HG02571 (cell line): ENCODE measurements around the gene ZKSCAN4.
A peak's percentile ranks its signal among the peaks of the same experiment; 100 is the strongest.

Experiments used
- ATAC-seq: cut with Tn5 transposase; IDR thresholded peaks from one replicate; pipeline ENCODE4 v1.9.1; 2021; ENCODE audit warnings: mild to moderate bottlenecking, moderate library complexity; ENCODE audit not compliant: unreplicated experiment

Gene ZKSCAN4

GRCh38 chr6:28250747-28251146 lies 1.3 kb downstream of the ZKSCAN4 start:
- ATAC-seq = no peak

DNA sequence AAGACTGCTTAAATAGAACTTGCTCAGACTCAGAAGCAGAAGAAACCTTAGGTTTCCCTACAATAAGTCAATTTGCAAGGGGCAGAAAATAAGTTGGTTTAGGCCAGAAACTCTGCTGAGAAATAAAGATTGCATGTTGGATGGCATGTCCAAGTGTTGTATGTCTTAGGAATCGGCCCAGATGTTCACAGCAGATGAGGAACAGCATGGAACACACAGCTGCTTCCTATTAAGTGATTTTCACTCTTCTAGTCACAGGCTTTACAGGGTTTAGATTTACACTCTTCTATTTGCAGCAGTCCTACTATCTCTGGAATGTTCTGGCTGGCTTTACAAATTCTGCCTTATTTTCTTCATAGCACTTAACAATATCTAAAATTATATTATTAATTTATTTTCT lies 3.2 kb downstream of the ZKSCAN4 start:
- ATAC-seq = no peak

- ATAC-seq = no peak
Measured at GRCh38 chr6:28245206-28245941, 6.7 kb downstream of the ZKSCAN4 start.

- no peak for ATAC-seq
Measured at GRCh38 chr6:28243946-28244345, 8.1 kb downstream of the ZKSCAN4 start.

GRCh38 chr6:28240471-28240870 lies 11.6 kb downstream of the ZKSCAN4 start:
- no peak for ATAC-seq

DNA sequence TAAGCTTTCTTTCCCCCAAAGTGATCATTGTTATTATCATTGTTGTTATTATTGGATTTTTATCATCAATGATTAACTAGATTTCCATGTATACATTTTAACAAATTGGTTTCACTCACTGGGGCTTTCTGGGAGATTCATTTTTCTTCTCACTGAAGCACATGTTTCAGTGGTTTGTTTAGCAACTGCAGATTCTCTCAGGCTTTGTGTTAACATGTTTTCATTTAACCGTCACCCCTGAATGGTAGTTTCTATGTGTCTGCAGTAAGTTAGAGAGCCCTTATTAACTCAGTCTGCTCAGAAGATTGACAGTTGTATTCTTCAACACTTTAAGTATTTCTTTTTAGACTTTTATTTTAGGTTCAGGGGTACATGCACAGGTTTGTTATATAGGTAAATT lies 12.4 kb downstream of the ZKSCAN4 start:
- ATAC-seq = no peak

DNA sequence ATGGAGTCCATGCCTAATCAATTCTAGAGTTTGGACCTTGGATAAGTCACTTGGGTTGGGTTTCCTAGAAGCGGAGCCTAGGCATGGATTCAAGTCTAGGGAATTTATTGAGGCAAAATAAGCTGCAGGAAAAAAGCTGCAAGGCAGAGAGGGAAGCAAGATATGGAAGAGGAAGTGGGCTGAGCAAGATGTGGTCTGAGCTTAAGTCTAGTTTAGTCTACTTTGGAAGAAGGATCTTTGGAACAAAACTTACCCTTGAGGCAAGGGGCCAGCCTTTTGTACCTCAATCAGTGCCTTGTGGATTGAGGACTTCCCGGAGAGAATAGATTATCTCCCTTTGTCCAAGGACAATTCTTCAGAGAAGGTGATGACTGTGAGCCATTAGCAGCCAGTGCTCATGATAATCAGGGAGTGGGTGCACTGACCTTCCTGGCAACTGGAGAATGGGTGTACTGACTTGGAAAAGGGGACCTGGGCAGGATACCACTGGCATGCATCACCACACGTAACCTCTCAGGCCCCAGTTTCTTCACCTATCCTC lies 16.1 kb downstream of the ZKSCAN4 start:
- ATAC-seq = no peak

GRCh38 chr6:28232785-28233184 lies 19.3 kb downstream of the ZKSCAN4 start:
- ATAC-seq = no peak

DNA sequence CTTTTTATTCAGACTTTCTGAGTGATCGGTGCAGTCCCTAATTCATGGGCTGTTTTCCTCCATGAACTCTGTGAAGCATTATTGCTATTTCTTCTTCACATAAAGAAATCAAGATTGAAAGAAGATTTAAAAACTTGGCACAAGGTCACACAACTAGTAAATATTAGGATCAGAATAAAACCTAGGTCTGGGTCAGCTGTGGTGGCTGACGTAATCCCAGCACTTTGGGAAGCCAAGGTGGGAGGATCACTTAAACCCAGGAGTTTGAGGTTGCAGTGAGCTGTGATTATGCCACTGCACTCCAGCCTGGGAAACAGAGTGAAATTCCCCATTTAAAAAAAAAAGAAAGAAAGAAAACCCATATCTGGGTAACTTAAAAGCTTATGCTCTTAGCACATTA lies 25.6 kb downstream of the ZKSCAN4 start:
- no peak for ATAC-seq

DNA sequence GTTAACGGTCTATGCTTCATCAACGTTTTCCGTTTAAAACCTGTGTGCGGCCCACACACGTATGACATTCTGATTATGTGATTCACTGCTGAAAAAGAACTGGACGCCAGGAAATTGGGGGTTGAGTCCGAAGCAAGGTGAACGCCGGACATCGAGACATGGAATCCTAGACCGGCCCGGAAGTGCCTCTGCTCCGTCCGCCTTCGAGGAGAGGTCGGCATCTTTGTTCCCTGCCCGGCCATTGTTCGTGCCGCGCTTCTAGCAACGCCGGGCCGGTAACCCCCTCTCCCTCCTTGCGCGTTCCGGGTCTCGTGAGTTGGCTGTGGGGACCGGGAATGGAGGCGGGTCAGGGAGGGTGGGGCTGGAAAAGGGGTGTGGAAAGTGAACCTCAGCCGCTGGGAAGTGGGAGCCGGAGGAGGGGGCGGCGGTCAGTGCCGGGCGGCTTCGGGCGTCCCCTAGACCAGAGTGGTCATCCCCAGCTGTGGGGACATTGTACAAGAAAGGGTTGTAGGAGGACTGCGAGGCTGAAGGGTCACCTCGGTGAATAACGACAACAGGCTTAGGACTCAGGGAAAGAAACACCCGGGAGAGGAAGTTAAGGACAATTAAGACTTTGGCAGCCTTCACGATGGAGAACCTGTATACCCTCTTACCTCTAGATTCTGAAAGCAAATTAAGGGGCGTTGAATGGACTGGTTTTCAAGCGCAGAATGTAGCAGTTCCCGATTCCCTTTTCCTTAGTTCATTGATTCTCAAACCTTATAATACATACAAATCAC lies 26.8 kb downstream of the ZKSCAN4 start, which contains the start of gene ZSCAN9:
ZSCAN9 (plus strand) TSS at position 220 of the 779 bp plus-strand sequence. CDS start 1,810 bp downstream, outside the sequence.
- ATAC-seq = peak; percentile 89

DNA sequence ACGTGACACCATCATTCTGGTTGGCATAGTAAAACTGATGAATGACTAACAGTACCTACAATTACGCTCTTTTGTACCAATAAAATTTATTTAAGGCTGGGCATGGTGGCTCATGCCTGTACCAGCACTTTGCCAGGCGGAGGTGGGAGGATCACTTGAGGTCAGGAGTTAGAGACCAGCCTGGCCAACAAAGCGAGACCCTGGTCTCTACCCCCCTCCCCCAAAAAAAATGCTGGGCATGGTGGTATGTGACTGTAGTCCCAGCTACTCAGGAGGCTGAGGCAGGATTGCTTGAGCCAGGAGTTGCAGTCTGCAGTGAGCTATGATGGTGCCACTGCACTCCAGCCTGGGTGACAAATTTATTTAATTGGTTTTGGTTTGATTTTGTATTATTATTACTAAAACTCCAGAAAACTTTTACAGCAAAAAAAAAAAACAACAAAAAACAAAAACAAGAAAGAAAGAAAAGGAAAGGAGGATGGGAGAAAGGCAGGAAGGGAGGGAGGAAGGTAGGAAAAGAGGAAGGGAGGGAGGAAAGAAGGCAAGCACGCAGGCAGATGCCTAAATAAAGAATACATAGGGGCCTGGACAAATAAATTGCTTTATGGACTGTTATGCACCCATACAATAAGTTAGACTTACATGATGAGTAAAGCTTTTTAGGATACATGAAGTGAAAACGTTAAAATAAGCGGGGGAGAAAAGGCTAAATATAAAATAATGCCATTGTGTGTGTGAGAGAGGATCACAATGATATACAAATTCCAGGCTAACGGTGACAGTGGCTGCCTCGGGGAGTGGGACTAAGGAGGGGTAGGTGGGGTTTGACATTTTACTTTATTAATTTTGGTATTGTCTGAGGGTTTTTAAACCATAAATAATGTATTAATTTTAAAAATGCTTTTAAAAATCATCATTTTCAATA lies 27.7 kb downstream of the ZKSCAN4 start:
- no peak for ATAC-seq

DNA sequence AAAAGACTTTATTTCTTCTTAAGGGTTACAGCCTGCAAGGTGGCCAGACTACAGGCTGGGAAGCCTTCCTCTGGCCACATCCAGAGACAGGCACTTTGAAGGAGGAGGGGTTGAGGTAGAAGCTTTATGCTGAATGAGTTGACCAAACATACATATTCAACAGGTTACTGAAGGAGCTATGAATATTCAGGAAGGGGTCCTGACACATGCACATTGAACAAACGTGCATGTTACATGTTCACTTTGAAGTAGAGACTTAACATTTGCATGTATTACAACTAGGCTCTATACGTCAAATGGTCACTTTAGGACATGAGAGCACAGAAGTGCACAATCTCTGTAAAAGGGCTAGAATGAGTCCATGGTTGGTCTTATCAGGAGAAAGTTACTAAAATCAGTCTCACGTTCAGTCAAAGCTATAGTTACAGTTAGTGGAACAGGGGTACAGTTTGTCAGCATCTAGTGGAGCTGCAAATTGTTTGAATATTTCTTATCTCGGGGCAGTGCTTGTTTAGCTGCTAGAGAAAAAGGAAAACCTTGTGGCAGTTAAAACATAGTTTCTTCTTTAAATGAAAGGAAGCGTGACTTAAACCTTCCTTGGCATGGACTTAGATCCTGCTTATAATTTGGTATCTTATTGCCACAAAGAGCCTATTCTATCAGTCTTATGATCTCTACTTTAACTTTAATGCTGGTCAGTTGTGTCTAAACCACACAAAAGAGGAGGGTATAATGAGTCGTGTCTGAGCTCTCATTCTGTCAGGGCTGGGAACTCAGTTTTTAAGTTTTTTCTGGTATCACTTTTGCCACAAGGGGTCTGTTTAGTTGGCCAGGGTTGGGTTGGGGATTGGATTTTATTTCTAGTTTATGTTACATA lies 31.6 kb downstream of the ZKSCAN4 start:
- ATAC-seq = no peak

DNA sequence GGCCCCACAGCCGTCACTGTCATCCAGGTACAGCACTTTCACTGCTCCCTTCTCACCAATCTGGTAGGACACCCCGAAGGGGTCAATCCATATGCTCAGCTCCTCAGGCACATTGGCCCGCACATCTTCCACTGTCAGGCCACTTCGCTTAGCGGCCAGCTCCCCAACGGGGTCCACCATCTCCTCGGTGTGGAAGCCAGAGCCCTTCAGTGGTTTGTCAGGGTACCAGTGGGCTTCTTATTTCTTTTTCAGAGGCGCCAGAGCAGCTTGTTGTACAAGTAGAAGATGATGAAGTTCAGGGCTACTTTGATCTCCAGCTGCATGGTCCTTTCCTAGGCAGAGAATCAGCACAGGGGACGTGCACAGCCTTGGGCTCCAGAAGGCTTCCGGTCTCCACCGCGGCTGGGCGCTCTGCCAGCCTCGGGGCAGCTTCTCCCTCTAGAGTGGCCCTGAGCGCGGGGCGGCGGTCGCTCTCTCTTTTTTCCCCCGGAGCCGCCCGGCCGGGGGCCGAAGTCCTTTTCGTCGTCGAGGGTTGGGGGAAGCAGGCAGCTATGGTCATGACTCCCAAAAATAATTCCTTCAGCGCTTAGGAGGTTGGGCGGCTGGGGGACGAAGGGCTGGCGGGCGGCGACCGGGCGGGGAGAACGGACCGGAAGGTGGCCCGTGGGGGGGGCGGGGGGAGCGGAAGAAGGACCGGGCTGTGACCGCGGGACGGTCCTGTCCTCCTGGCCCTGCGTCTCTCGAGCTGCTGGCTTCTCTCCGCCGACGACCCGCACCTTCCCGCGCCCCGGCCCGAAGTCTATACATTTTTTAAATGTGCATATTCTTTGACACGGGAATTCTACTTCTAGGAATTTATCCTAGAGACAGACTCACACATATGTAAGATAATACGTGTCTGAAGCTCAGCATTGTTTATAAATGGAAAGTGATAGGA lies 33.5 kb downstream of the ZKSCAN4 start:
- peak; percentile 84 for ATAC-seq

DNA sequence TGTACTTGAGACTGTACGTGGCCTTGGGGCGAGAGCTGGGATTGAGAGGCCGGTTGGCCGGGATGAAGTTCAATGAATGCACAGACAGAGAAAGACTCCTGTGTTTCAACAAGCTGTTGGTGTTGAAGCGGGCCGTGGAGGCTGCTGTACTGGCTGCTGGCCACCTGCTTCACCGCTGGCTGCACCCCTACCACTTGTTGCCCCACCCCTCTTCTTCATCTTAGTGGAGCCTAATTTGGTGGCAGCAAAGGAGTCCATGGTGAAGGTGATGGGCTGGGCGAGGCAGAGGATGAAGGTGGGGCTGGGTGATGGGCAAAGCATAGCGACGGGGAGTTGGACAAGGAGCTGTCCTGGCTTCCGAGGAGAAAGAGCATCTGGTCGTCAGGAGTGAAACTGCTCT lies 34.2 kb downstream of the ZKSCAN4 start:
- no peak for ATAC-seq

- ATAC-seq = no peak
Measured at GRCh38 chr6:28215425-28215824, 36.6 kb downstream of the ZKSCAN4 start.

GRCh38 chr6:28213213-28213523 lies 38.9 kb downstream of the ZKSCAN4 start:
- no peak for ATAC-seq

GRCh38 chr6:28212510-28213212 lies 39.4 kb downstream of the ZKSCAN4 start:
- ATAC-seq = no peak

- no peak for ATAC-seq
Measured at GRCh38 chr6:28211840-28212509, 40.1 kb downstream of the ZKSCAN4 start.
